HepG2 (cell line): ENCODE results near the gene DUSP5. TPM values are rescaled to one million over a fixed set of nuclear protein-coding genes. Genes with fewer than 3 reads are reported as not detected.

Source experiments
- ATAC-seq: fragments of 200-7000 bp; cut with Tn5 transposase; 3 replicates; pipeline ENCODE4 v1.9.1; 2020; ENCODE audit warnings: mild to moderate bottlenecking, moderate library complexity
- BruUV-seq: library from RNA; stranded (reverse); fragments of 400-500 nt; replicated peaks from 2 replicates; lab custom pipeline; 2021; lab: Mats Ljungman, UMichigan
- CTCF ChIA-PET: fragments of 300-600 bp; formaldehyde crosslinking; extraction: SDS; loops from one replicate; lab custom pipeline; 2021; ENCODE audit warnings: low total read pairs, inconsistent platforms, low intra/inter-chr PET ratio; lab: Yijun Ruan, JAX
- POLR2A ChIA-PET: fragments of 350-600 bp; sonication (Branson Sonifier 250); formaldehyde crosslinking; loops from one replicate; lab custom pipeline; 2020; ENCODE audit warnings: antibody characterized with exemption, inconsistent platforms; lab: Yijun Ruan, JAX
- DNase-seq: peaks from one replicate; pipeline ENCODE4 v3.0.0-alpha.2; 2015; ENCODE audit warnings: low spot score
- FAIRE-seq: peaks from 3 replicates; lab custom pipeline; 2011; peaks lifted over from hg19 to GRCh38; lab: Jason Lieb, UNC
- H2AFZ ChIP-seq: one replicate; pipeline ENCODE4 v1.6.1; 2011; ENCODE audit warnings: low read length, inconsistent platforms
- H3K27ac ChIP-seq: fragments of 300-600 bp; 3 replicates; pipeline ENCODE4 v1.8.0; 2011; ENCODE audit warnings: mixed run types, mild to moderate bottlenecking, mixed read lengths, low read length, inconsistent platforms; ENCODE audit not compliant: insufficient read depth; ENCODE audit errors: extremely low read length
- H3K27me3 ChIP-seq, 2 experiments: fragments of 200-600 bp in 1 of 2; 2 replicates in 1 of 2; 3 replicates in 1 of 2; pipeline versions ENCODE4 v1.6.0 to v1.8.0; 2011; ENCODE audit warnings: low read length in 2 of 2, mild to moderate bottlenecking in 2 of 2, moderate library complexity in 2 of 2, inconsistent platforms in 1 of 2; ENCODE audit not compliant: insufficient read depth in 2 of 2, control insufficient read depth in 1 of 2
- H3K36me3 ChIP-seq, 2 experiments: fragments of 200-600 bp in 1 of 2; replicated peaks in 1 of 2; 2 replicates in 1 of 2; 3 replicates in 1 of 2; pipeline versions ENCODE4 v1.5.1 to v1.8.0; 2011; ENCODE audit warnings: low read length in 2 of 2, inconsistent platforms in 1 of 2; ENCODE audit not compliant: insufficient read depth in 2 of 2, control insufficient read depth in 1 of 2
- H3K4me1 ChIP-seq: 2 replicates; pipeline ENCODE4 v1.5.1; 2012; ENCODE audit warnings: low read length, inconsistent platforms; ENCODE audit not compliant: insufficient read depth
- H3K4me2 ChIP-seq: 2 replicates; pipeline ENCODE4 v1.6.0; 2011; ENCODE audit warnings: low read depth, low read length, inconsistent platforms
- H3K4me3 ChIP-seq, 3 experiments: fragments of 200-600 bp in 1 of 3; sonication (generic), shearing (Covaris generic) in 1 of 3; replicated peaks in 1 of 3; 2 replicates each; pipeline ENCODE4 v1.5.1; 2011 to 2016; ENCODE audit warnings: low read length in 3 of 3, inconsistent platforms in 2 of 3, low read depth in 2 of 3, mild to moderate bottlenecking in 2 of 3, control low read depth in 1 of 3, mixed read lengths in 1 of 3; ENCODE audit not compliant: insufficient read depth in 1 of 3
- H3K79me2 ChIP-seq: one replicate; pipeline ENCODE4 v1.6.1; 2011; ENCODE audit warnings: low read length, inconsistent platforms; ENCODE audit not compliant: insufficient read depth
- H3K9ac ChIP-seq: 2 replicates; pipeline ENCODE4 v1.6.0; 2011; ENCODE audit warnings: mild to moderate bottlenecking, low read depth, low read length, inconsistent platforms; ENCODE audit not compliant: insufficient read depth
- H3K9me3 ChIP-seq: 2 replicates; pipeline ENCODE4 v1.5.1; 2012; ENCODE audit warnings: mild to moderate bottlenecking, low read length
- H4K20me1 ChIP-seq: 2 replicates; pipeline ENCODE4 v1.6.0; 2011; ENCODE audit warnings: inconsistent platforms, mild to moderate bottlenecking, low read length, moderate library complexity; ENCODE audit not compliant: insufficient read depth
- WGBS: methylation state at CpG from one replicate; pipeline ENCODE4 v1.1.6; 2017; ENCODE audit warnings: low lambda C conversion rate; 5-methylcytosine and 5-hydroxymethylcytosine counted together
- in situ Hi-C: cut with HindIII; loops from 2 replicates; pipeline ENCODE4 v1.10.0; 2017; ENCODE audit warnings: low pct_unique_long_range_greater_than_20kb; ENCODE audit not compliant: extremely low pct_ligation_motif_present
- intact Hi-C: fragments of 100-400 bp; cut with micrococcal nuclease; formaldehyde crosslinking; loops from one replicate; pipeline ENCODE4 v1.10.0; 2022; ENCODE audit not compliant: unreplicated experiment
- polyA plus RNA-seq, 8 experiments: library from polyadenylated mRNA; depleted of rRNA in 3 of 8; stranded (reverse) in 7 of 8; unstranded in 1 of 8; fragments of >200 nt; fragmentation: Illumina TruSeq in 4 of 8; extraction: Trizol in 4 of 8; gene quantifications; 2 replicates each; pipeline versions ENCODE4 v1.2.1 to v1.2.3, GENCODE V29; 2011 to 2016; ENCODE audit warnings: low read depth in 4 of 8, missing spikeins in 1 of 8, mixed read lengths in 1 of 8; ENCODE audit not compliant: insufficient read depth in 1 of 8
- total RNA-seq, 5 experiments: library from RNA; depleted of rRNA; stranded (reverse); fragments of >200 nt; fragmentation: Illumina TruSeq; extraction: Trizol; gene quantifications; 2 replicates each; pipeline ENCODE4 v1.2.3, GENCODE V29; 2016; ENCODE audit warnings: low read depth in 1 of 5
- TF ChIP-seq, protein P1 (sequence below): sonication (generic); formaldehyde crosslinking; IDR thresholded peaks from 2 replicates; pipeline ENCODE4 v1.9.0; 2021; ENCODE audit warnings: missing genetic modification reagents, borderline replicate concordance
- TF ChIP-seq, protein P2 (sequence below), 2 experiments: fragments of 450-650 bp in 1 of 2; sonication (generic) in 1 of 2; formaldehyde crosslinking in 1 of 2; IDR thresholded peaks; 2 replicates each; pipeline versions ENCODE4 v1.6.1 to v1.8.0; 2016 to 2022; ENCODE audit warnings: antibody characterized with exemption in 1 of 2, mild to moderate bottlenecking in 1 of 2, missing genetic modification reagents in 1 of 2

DUSP5 gene
- total and polyA plus RNA-seq, 2 of the 13 experiments (the other 11 are each of a cell fraction or from before 2014, with no cell fraction given): 1.4 to 3.7 TPM

DNA sequence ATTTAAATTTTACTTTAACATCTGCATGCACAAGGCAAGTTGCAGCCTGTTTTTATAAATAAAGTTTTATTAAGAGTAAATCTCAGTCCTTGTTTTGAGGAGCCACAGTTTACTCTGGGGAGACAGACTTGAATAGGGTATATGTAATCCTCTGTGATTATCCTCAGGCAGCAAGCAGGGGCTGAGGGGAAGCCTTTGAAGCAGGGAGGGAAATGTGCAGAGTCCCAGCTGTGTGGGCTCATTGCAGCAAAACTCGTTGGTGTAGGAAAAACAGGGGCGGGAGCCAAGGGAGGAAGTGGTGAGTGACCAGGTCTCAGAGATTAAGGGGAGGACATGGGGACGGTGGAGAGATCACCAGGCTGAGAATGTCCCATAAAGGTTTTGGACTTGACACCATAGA lies 35.4 kb downstream of the DUSP5 start:
- intact Hi-C loops: no loop called here
- H2AFZ ChIP-seq: no peak overlapping the region
- peaks cover 3 to 16% of the 10 kb centered on the region in 2 experiments; a peak in 3 of 5 replicates for H3K27me3 ChIP-seq
- BruUV-seq: no TSS peak
- FAIRE-seq (no peak), ATAC-seq (no peak), DNase-seq (no peak)
- no peak overlapping the region for H3K4me3 ChIP-seq
- TF ChIP-seq, protein P1, sequence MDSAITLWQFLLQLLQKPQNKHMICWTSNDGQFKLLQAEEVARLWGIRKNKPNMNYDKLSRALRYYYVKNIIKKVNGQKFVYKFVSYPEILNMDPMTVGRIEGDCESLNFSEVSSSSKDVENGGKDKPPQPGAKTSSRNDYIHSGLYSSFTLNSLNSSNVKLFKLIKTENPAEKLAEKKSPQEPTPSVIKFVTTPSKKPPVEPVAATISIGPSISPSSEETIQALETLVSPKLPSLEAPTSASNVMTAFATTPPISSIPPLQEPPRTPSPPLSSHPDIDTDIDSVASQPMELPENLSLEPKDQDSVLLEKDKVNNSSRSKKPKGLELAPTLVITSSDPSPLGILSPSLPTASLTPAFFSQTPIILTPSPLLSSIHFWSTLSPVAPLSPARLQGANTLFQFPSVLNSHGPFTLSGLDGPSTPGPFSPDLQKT: no peak
- TF ChIP-seq, protein P2, sequence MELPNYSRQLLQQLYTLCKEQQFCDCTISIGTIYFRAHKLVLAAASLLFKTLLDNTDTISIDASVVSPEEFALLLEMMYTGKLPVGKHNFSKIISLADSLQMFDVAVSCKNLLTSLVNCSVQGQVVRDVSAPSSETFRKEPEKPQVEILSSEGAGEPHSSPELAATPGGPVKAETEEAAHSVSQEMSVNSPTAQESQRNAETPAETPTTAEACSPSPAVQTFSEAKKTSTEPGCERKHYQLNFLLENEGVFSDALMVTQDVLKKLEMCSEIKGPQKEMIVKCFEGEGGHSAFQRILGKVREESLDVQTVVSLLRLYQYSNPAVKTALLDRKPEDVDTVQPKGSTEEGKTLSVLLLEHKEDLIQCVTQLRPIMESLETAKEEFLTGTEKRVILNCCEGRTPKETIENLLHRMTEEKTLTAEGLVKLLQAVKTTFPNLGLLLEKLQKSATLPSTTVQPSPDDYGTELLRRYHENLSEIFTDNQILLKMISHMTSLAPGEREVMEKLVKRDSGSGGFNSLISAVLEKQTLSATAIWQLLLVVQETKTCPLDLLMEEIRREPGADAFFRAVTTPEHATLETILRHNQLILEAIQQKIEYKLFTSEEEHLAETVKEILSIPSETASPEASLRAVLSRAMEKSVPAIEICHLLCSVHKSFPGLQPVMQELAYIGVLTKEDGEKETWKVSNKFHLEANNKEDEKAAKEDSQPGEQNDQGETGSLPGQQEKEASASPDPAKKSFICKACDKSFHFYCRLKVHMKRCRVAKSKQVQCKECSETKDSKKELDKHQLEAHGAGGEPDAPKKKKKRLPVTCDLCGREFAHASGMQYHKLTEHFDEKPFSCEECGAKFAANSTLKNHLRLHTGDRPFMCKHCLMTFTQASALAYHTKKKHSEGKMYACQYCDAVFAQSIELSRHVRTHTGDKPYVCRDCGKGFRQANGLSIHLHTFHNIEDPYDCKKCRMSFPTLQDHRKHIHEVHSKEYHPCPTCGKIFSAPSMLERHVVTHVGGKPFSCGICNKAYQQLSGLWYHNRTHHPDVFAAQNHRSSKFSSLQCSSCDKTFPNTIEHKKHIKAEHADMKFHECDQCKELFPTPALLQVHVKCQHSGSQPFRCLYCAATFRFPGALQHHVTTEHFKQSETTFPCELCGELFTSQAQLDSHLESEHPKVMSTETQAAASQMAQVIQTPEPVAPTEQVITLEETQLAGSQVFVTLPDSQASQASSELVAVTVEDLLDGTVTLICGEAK (IDR thresholded peaks at IDR 0.05): no peak
- TF ChIP-seq, protein P2 (CRISPR knock-in tag; IDR thresholded peaks at IDR 0.05): peak; percentile 67
- ChIA-PET POLR2A (no interaction called here), CTCF (no interaction called here)
- H3K4me2 ChIP-seq: no peak overlapping the region
- peaks cover 13% of the 10 kb centered on the region for H3K4me1 ChIP-seq
- in situ Hi-C loops: loop anchor here (5.0 kb wide), 1 partner anchor 221 kb away; no protein-coding TSS in a partner anchor
- no peak overlapping the region for H3K9ac ChIP-seq
- no peaks in the 10 kb centered on the region for H4K20me1 ChIP-seq
- no peaks in the 10 kb centered on the region for H3K79me2 ChIP-seq
- H3K9me3 ChIP-seq: no peaks in the 10 kb centered on the region
- 21% methylated on average over 3 of the region's 3 CpGs for WGBS
- no peaks in the 10 kb centered on the region for H3K36me3 ChIP-seq
- no peak overlapping the region for H3K27ac ChIP-seq
